A549 (cell line): ENCODE measurements around the gene SSX7.

Experiments used
- CHD2 ChIP-seq: fragments of 150-350 bp; IDR thresholded peaks from 2 replicates; pipeline ENCODE4 v1.6.1; 2014; ENCODE audit warnings: low read length; ENCODE audit not compliant: partially characterized antibody
- MAX ChIP-seq: IDR thresholded peaks from 2 replicates; pipeline ENCODE4 v1.6.1; 2012
- MYC ChIP-seq: IDR thresholded peaks from 2 replicates; pipeline ENCODE4 v1.6.1; 2012; ENCODE audit warnings: mild to moderate bottlenecking, inconsistent platforms, low read length, improper control_type of control experiment, borderline replicate concordance

GRCh38 chrX:52598886-52599285 lies 55.8 kb downstream of the SSX7 start:
- TF ChIP-seq MAX: no peak
- no peak for TF ChIP-seq CHD2
- TF ChIP-seq MYC: no peak
